ENCODE results near the gene HECW1.

The HECW1 gene

DNA sequence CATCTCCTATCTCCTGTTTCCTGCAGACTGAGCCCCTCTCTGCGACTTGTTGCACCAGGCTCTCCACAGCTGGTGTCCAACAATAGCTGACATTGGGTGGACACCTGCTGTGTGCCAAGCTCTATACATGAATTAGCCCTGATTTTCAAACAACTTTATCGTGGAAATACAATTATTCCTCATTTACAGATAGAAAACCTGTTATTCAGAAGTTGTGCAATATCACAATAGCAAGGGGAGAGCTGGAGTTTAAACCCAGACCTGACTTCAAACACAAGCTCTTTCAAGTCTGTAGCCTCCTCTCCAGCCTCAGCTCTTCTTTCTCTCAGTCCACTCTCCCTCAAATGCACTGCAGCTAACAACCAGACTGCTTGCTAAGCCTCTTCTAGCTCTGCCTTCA, 168.8 kb downstream of the HECW1 start:
- no peak overlapping the region for H3K4me2 ChIP-seq
- no peaks in the 10 kb centered on the region for H3K27me3 ChIP-seq
- TF ChIP-seq Cebpa-rat (IDR thresholded peaks at IDR 0.05): peak in 2 of 11 experiments; percentile 14 to 45; a peak in 2 of 22 replicates
- H3K4me3 ChIP-seq: no peak overlapping the region
- no peak overlapping the region for H3K9ac ChIP-seq
- 0 out of 22 replicates have a peak, but pooled peaks cover 0 to 3% (median 0%) of the 10 kb centered on the region in 11 experiments for H3K36me3 ChIP-seq
- H4K20me1 ChIP-seq: no peaks in the 10 kb centered on the region
- peaks cover 0 to 10% (median 6%) of the 10 kb centered on the region in 11 experiments; a peak in 13 of 22 replicates for H3K9me3 ChIP-seq (replicated peaks in 1 of 11)
- peaks cover 0 to 6% (median 4%) of the 10 kb centered on the region in 10 experiments; a peak in 5 of 20 replicates for H3K4me1 ChIP-seq
- H3K27ac ChIP-seq: no peak overlapping the region

GRCh38 chr7:43283706-43284105, 171.3 kb downstream of the HECW1 start:
- Histone ChIP-seq H4K20me1 (no peaks in the 10 kb centered on the region), H3K9ac (no peak overlapping the region), H3K36me3 (0 out of 22 replicates have a peak, but pooled peaks cover 0 to 4% (median 0%) of the 10 kb centered on the region in 11 experiments), H3K4me2 (no peak overlapping the region), H3K9me3 (replicated peaks in 1 of 11) (peaks cover 0 to 19% (median 8%) of the 10 kb centered on the region in 11 experiments; a peak in 15 of 22 replicates), H3K27ac (no peak overlapping the region), H3K4me3 (no peak overlapping the region), H3K27me3 (no peaks in the 10 kb centered on the region), H3K4me1 (peaks cover 0 to 6% (median 0%) of the 10 kb centered on the region in 10 experiments; a peak in 2 of 20 replicates)
- no peak for TF ChIP-seq Cebpa-rat (IDR thresholded peaks at IDR 0.05)

GRCh38 chr7:43289826-43290225, 177.4 kb downstream of the HECW1 start:
- H3K27me3 ChIP-seq: no peaks in the 10 kb centered on the region
- no peak overlapping the region for H3K4me2 ChIP-seq
- H3K9me3 ChIP-seq (replicated peaks in 1 of 11): peaks cover 27 to 53% (median 39%) of the 10 kb centered on the region in 11 experiments
- no peak overlapping the region for H3K27ac ChIP-seq
- TF ChIP-seq Cebpa-rat (IDR thresholded peaks at IDR 0.05): no peak
- no peak overlapping the region for H3K4me3 ChIP-seq
- no peaks in the 10 kb centered on the region for H4K20me1 ChIP-seq
- no peak overlapping the region for H3K9ac ChIP-seq
- H3K4me1 ChIP-seq: no peaks in the 10 kb centered on the region
- peaks cover 0 to 18% (median 10%) of the 10 kb centered on the region in 11 experiments; a peak in 8 of 22 replicates for H3K36me3 ChIP-seq

GRCh38 chr7:43290978-43291377, 178.5 kb downstream of the HECW1 start:
- TF ChIP-seq Cebpa-rat (IDR thresholded peaks at IDR 0.05): no peak
- no peaks in the 10 kb centered on the region for H3K4me1 ChIP-seq
- H3K9ac ChIP-seq: no peak overlapping the region
- H4K20me1 ChIP-seq: no peaks in the 10 kb centered on the region
- no peak overlapping the region for H3K4me3 ChIP-seq
- no peak overlapping the region for H3K4me2 ChIP-seq
- H3K36me3 ChIP-seq: peaks cover 0 to 18% (median 10%) of the 10 kb centered on the region in 11 experiments; a peak in 8 of 22 replicates
- no peaks in the 10 kb centered on the region for H3K27me3 ChIP-seq
- H3K9me3 ChIP-seq (replicated peaks in 1 of 11): peaks cover 27 to 50% (median 37%) of the 10 kb centered on the region in 11 experiments
- no peak overlapping the region for H3K27ac ChIP-seq

- Histone ChIP-seq H4K20me1 (no peaks in the 10 kb centered on the region), H3K27ac (no peak overlapping the region), H3K36me3 (peaks cover 0 to 18% (median 10%) of the 10 kb centered on the region in 11 experiments; a peak in 8 of 22 replicates), H3K4me1 (no peaks in the 10 kb centered on the region), H3K9ac (no peak overlapping the region), H3K4me3 (no peak overlapping the region), H3K4me2 (no peak overlapping the region), H3K27me3 (no peaks in the 10 kb centered on the region), H3K9me3 (replicated peaks in 1 of 11) (peaks cover 27 to 44% (median 34%) of the 10 kb centered on the region in 11 experiments)
- TF ChIP-seq Cebpa-rat (IDR thresholded peaks at IDR 0.05): no peak
Observed at GRCh38 chr7:43291789-43292188, 179.3 kb downstream of the HECW1 start.

DNA sequence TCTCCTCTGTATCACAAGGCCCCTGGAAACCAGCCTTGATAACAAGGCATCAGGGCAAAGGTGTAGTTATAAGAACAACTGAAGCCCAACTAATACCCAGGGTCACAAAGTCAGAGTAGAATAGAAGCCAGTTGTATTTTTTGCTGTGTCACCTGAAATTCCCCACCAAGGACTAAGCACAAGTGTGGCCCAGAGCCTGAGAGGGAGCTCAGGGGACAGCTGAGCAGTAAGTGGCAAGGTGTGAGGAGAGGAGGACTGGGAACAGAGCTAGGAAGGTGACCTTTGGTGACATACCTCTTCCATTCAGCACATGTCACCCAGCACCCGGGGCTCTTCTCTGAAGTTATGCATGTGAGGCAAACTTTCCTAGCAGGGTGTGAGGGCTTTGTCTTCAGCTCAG, 179.9 kb downstream of the HECW1 start:
- TF ChIP-seq Cebpa-rat (IDR thresholded peaks at IDR 0.05): no peak
- H4K20me1 ChIP-seq: no peaks in the 10 kb centered on the region
- H3K36me3 ChIP-seq: peaks cover 0 to 18% (median 10%) of the 10 kb centered on the region in 11 experiments; a peak in 8 of 22 replicates
- no peak overlapping the region for H3K9ac ChIP-seq
- no peak overlapping the region for H3K27ac ChIP-seq
- H3K4me1 ChIP-seq: no peaks in the 10 kb centered on the region
- H3K4me2 ChIP-seq: no peak overlapping the region
- no peak overlapping the region for H3K4me3 ChIP-seq
- peaks cover 27 to 41% (median 34%) of the 10 kb centered on the region in 11 experiments for H3K9me3 ChIP-seq (replicated peaks in 1 of 11)
- H3K27me3 ChIP-seq: no peaks in the 10 kb centered on the region

DNA sequence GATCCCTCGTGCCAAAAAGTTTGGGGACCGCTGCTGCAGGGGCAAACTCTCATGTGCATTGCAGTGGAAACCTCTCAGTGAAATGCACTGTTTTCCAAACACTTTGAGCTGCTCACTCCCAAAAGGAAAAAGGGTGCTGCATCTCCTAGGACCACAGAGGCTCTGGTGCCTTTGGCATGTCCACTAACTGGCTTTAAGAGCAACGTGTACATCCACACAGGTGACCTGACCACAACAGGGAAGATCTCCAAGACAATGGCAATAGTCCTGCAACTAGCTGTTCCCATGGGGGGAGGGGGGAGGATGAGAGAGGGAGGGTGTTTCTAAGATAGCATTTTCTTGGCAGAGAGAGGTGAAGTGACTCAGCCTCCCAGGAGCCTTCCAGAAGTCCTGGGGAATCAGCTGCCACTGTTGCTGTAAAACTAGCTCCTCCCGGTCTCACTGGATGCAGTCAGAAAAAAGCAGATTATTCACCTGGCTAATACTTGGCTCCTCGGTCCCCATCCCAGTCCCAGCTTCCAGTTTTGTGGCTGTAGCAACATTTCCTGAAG, 181.7 kb downstream of the HECW1 start:
- Histone ChIP-seq H3K27ac (no peak overlapping the region), H3K9ac (no peak overlapping the region), H4K20me1 (no peaks in the 10 kb centered on the region), H3K4me3 (no peak overlapping the region), H3K27me3 (no peaks in the 10 kb centered on the region), H3K4me2 (no peak overlapping the region), H3K4me1 (no peaks in the 10 kb centered on the region), H3K9me3 (replicated peaks in 1 of 11) (peaks cover 23 to 36% (median 31%) of the 10 kb centered on the region in 11 experiments), H3K36me3 (peaks cover 0 to 18% (median 10%) of the 10 kb centered on the region in 11 experiments; a peak in 8 of 22 replicates)
- TF ChIP-seq Cebpa-rat (IDR thresholded peaks at IDR 0.05): no peak

- Histone ChIP-seq H3K27me3 (no peaks in the 10 kb centered on the region), H3K4me2 (no peak overlapping the region), H3K27ac (no peak overlapping the region), H3K9ac (no peak overlapping the region), H3K4me3 (no peak overlapping the region), H4K20me1 (no peaks in the 10 kb centered on the region), H3K36me3 (peaks cover 0 to 10% (median 6%) of the 10 kb centered on the region in 11 experiments; a peak in 8 of 22 replicates), H3K4me1 (no peaks in the 10 kb centered on the region), H3K9me3 (replicated peaks in 1 of 11) (peaks cover 11 to 24% (median 18%) of the 10 kb centered on the region in 11 experiments)
- TF ChIP-seq Cebpa-rat (IDR thresholded peaks at IDR 0.05): no peak
Observed at GRCh38 chr7:43295429-43295828, 183.0 kb downstream of the HECW1 start.

DNA sequence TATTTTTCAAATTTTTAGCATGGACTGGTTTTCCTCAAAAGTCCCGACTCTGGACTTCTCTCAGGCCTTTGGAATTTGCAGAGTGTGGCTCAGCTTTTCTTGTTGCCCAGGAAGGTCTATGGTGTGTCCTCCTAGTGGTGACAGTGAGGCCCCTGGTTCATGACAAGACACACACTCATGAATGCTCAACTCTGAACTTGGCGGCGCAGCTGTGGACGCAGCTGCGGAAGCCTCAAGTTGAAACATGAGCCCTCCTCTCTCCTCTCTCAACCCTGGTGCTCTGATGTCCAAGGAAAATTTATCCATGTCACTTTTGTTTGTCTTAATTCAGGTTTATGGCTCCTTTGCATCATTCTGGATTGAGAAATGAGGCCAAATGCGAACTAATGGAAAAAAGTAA, 183.9 kb downstream of the HECW1 start:
- no peak overlapping the region for H3K27ac ChIP-seq
- peaks cover 0 to 1% (median 0%) of the 10 kb centered on the region in 11 experiments; a peak in 3 of 22 replicates for H3K36me3 ChIP-seq
- no peak overlapping the region for H3K9ac ChIP-seq
- no peaks in the 10 kb centered on the region for H3K4me1 ChIP-seq
- H3K9me3 ChIP-seq (replicated peaks in 1 of 11): peaks cover 2 to 15% (median 9%) of the 10 kb centered on the region in 11 experiments
- H3K27me3 ChIP-seq: no peaks in the 10 kb centered on the region
- H3K4me2 ChIP-seq: no peak overlapping the region
- H3K4me3 ChIP-seq: no peak overlapping the region
- TF ChIP-seq Cebpa-rat (IDR thresholded peaks at IDR 0.05): no peak
- no peaks in the 10 kb centered on the region; a peak in 1 of 22 replicates for H4K20me1 ChIP-seq

DNA sequence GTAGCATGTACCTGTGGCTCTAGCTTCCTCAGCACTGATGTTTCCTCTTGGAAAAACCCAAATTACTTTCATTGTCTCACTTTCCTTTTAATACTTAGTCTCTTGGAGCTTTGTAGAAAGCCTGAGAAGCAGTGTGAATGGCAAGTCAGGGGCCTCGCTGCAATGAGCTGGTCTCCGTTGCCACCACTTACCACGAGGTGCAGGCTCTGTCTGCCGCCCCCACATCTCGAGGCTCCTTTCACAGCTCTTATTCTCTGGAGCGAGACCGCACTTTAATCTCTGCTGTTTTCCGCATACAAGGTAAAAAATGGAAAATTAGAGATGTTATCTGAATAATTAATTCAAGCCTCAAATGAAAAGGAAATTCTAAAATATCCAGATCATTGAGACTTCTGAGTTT, 186.2 kb downstream of the HECW1 start:
- peaks cover 7 to 20% (median 16%) of the 10 kb centered on the region in 10 experiments; a peak in 19 of 20 replicates for H3K4me1 ChIP-seq
- no peak overlapping the region for H3K4me3 ChIP-seq
- no peaks in the 10 kb centered on the region for H3K36me3 ChIP-seq
- TF ChIP-seq Cebpa-rat (IDR thresholded peaks at IDR 0.05): no peak
- no peaks in the 10 kb centered on the region; a peak in 2 of 22 replicates for H4K20me1 ChIP-seq
- H3K27me3 ChIP-seq: no peaks in the 10 kb centered on the region
- H3K9ac ChIP-seq: no peak overlapping the region
- no peak overlapping the region for H3K27ac ChIP-seq
- H3K9me3 ChIP-seq (replicated peaks in 1 of 11): no peaks in the 10 kb centered on the region
- no peak overlapping the region for H3K4me2 ChIP-seq

Measured in BLaER1 treated with 17β-estradiol and CSF1 and Interleukin-3, amounts not matched to agents 10 nM and 100 nM (cell line).